ENCODE results near the gene BTG4.
A peak's percentile ranks its signal among the peaks of the same experiment; 100 is the strongest.

Gene BTG4

DNA sequence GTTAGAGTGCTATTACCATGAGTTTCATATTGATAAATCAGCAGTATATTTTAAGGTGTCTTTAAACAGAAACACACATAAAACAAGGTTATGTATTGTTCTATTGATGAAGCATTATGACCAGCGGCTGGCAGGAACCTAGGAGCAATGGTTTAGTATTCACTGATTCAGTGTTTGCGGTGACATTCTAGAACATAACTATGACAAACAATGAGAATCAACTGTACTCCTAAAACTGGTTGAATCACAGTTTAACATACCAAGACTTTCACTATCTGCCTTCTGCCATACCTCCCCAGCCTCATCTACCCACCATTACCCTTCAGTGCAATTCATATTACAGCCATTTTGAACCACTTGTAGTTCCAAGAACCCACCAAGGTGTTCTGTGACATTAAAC, 11.2 kb upstream of the BTG4 start:
- Mint-ChIP-seq H3K9me3 (no peaks in the 10 kb centered on the region), H3K4me3 (no peak overlapping the region), H3K4me1 (peaks cover 24% of the 10 kb centered on the region), H3K36me3 (no peaks in the 10 kb centered on the region), H3K27ac (no peak overlapping the region), H3K27me3 (no peaks in the 10 kb centered on the region)

DNA sequence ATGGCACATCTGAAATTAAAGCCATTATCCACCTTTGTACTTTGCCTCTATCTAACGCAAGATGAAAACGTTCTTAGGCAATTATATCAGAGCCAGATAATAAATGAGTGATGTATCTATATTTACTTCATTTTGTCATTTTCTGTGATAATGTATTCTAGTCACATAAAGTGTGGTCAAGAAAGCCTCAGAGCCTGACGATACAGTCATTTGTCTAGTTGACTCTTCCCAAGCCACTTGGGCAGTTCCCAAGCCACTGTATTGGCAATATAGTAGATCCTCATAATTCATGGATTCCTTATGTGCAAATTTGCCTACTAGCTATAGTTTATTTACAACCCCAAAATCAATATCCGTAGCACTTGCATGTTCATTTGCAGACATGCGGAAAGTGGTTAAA, 10.2 kb upstream of the BTG4 start:
- Mint-ChIP-seq H3K36me3 (peaks cover 2% of the 10 kb centered on the region), H3K4me1 (peaks cover 18% of the 10 kb centered on the region), H3K27me3 (peaks cover 2% of the 10 kb centered on the region), H3K4me3 (no peak overlapping the region), H3K9me3 (no peaks in the 10 kb centered on the region), H3K27ac (no peak overlapping the region)

DNA sequence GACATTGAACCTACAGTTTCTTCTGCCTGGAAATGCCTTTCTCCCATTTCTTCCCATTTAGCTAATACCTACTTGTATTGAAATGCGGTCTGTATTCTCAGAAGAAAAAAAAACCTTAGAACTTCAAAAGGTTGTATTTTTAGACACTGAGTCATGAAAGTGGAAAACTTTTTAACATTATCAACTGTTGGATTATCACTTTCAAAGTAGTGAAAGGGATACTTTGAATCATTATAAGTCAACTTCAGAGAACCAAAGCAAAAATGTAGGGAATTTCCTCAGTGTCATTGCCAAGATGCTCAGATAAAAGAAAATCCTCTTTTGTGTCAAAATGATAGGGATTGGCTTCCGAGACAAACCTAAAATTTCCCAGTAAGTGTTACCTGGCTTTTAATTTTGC, 8.9 kb upstream of the BTG4 start:
- H3K36me3 Mint-ChIP-seq, result peaks cover 2% of the 10 kb centered on the region
- H3K27me3 Mint-ChIP-seq, result peaks cover 2% of the 10 kb centered on the region
- peaks cover 11% of the 10 kb centered on the region for H3K4me1 Mint-ChIP-seq
- H3K9me3 Mint-ChIP-seq, result no peaks in the 10 kb centered on the region
- H3K4me3 Mint-ChIP-seq, result no peak overlapping the region
- peak overlapping the region; percentile 24 for H3K27ac Mint-ChIP-seq

DNA sequence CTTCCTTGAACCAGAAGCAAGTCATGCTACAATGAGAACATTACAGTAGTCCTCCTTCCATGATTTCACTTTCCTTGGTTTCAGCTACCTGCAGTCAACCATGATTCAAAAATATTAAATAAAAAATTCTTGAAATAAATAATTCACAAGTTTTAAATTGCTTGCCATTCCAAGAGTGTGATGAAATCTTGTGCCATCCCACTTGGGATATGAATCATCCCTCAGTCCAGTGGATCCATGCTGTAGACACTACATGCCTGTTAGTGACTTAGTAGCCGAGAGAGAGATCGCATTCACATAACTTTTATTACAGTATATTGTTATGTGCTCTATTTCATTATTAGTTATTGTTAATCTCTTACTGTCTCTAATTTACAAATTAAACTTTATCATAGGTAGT, 8.4 kb upstream of the BTG4 start:
- no peak overlapping the region for H3K27ac Mint-ChIP-seq
- H3K36me3 Mint-ChIP-seq, result peaks cover 2% of the 10 kb centered on the region
- peaks cover 2% of the 10 kb centered on the region for H3K27me3 Mint-ChIP-seq
- no peak overlapping the region for H3K4me3 Mint-ChIP-seq
- peaks cover 5% of the 10 kb centered on the region for H3K4me1 Mint-ChIP-seq
- H3K9me3 Mint-ChIP-seq, result no peaks in the 10 kb centered on the region

DNA sequence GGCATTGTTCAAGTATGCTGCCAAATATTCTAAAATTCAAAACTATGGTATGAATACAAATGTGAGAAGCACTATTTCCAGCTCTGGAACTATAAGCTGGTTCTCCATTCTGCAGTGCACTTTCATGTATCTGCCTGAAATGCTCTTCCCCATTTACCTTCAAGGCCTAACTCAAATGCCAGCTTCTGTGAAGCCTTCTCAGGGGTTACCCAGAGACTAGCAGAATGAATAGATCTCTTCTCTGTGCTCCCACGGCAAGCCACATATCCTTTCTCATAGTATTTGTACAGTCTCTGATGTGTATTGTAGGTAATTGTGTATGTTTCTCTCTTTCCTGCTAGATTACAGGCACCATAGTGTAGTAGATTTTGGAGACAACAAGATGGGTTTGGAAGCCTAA, 6.5 kb upstream of the BTG4 start:
- Mint-ChIP-seq H3K4me1 (peaks cover 5% of the 10 kb centered on the region), H3K9me3 (no peaks in the 10 kb centered on the region)

DNA sequence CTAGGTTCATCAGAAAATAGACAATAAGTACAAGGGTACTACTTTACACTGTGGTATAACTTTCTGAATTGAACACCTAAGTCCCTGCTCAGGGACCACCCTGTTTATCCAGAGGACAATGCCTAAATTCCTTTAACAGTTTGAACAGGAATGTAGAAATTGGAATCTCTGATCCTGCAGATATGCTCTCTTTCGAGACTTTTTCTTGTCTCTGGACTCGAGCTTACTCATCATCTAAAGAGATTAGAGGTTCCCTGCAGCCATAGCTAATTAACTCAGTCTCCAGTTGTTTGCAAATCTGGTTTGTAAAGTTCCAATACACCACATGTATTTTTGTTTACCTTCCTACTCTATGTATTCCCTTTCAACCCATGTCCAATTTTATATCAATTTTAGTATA, 3.4 kb upstream of the BTG4 start:
- no peak overlapping the region for H3K4me3 Mint-ChIP-seq

More for the DNA sequence above, 6.5 kb upstream of the BTG4 start:
- H3K27me3 Mint-ChIP-seq, result peaks cover 14% of the 10 kb centered on the region
- peaks cover 2% of the 10 kb centered on the region for H3K36me3 Mint-ChIP-seq
- no peak overlapping the region for H3K4me3 Mint-ChIP-seq
- H3K27ac Mint-ChIP-seq, result no peak overlapping the region

DNA sequence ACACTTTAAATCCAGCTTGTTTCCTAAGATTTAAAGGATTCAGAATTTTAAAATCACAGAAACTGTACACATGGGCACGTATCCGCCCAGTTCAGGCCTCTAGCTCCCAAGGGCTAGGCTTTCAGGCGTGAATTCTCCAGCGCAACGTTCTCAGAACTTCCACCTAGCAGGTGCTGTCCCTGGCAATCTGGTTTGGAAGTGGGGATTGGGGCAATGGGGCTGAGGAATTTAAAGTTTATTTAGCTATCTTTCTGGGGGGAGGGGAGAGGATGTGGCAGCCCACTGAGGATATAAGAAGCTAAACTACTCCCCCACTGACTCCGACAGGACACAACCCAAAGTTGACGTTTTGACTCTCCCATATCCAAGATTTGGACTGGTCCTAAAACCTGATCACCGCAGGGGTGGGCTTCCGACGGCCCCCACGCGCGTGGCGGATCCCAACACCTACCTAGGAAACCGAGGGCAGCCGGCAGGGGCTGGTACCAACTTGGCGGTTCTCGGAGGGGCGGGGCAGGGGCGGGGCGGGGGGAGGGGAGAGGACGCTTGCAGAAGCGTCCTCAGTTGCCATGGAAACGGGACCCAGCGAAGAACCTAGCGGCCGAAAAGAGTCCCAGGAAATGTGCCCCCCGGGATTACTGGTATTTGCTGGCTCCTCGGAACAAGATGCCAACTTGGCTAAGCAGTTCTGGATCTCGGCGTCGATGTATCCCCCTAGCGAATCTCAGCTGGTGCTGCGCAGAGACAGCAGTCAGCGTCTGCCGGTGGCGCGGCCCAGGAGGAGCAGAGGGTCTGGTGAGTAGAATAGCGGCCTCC, 2.2 kb upstream of the BTG4 start, which contains the start of gene HOATZ:
TSS of gene HOATZ (plus strand) at position 563 of the 816 bp plus-strand sequence. CDS start at position 570, 7 bp downstream.
- Mint-ChIP-seq H3K27me3 (peaks cover 34% of the 10 kb centered on the region), H3K9me3 (no peaks in the 10 kb centered on the region), H3K36me3 (peaks cover 5% of the 10 kb centered on the region), H3K27ac (no peak within 1 kb of the TSS), H3K4me1 (peaks cover 3% of the 10 kb centered on the region), H3K4me3 (peak within 1 kb of the TSS; percentile 39)

More for the DNA sequence above, 3.4 kb upstream of the BTG4 start:
- Mint-ChIP-seq H3K9me3 (no peaks in the 10 kb centered on the region), H3K36me3 (peaks cover 2% of the 10 kb centered on the region), H3K27me3 (peaks cover 29% of the 10 kb centered on the region), H3K4me1 (peaks cover 3% of the 10 kb centered on the region), H3K27ac (no peak overlapping the region)

DNA sequence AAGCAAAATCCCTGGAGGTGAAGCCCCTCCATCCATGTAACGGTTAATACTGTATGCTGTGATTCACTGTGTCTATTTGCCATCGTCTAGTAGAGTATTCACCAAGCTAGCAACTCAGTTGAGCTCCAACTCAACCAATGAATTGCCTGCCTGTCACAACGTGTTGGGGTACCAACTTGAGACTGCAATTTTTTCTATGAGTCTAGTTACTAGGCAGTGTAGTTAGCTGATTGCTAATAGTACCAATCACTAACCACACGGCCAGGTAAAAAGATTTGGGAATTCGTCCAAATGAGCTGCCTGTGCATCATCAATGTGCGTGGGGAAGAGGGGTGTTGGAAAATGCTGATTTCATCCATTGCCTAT, 1.0 kb upstream of the BTG4 start:
- peaks cover 5% of the 10 kb centered on the region for H3K36me3 Mint-ChIP-seq
- peaks cover 3% of the 10 kb centered on the region for H3K4me1 Mint-ChIP-seq
- no peak overlapping the region for H3K27ac Mint-ChIP-seq
- H3K9me3 Mint-ChIP-seq, result no peaks in the 10 kb centered on the region
- H3K27me3 Mint-ChIP-seq, result peaks cover 34% of the 10 kb centered on the region
- H3K4me3 Mint-ChIP-seq, result peak overlapping the region; percentile 57

DNA sequence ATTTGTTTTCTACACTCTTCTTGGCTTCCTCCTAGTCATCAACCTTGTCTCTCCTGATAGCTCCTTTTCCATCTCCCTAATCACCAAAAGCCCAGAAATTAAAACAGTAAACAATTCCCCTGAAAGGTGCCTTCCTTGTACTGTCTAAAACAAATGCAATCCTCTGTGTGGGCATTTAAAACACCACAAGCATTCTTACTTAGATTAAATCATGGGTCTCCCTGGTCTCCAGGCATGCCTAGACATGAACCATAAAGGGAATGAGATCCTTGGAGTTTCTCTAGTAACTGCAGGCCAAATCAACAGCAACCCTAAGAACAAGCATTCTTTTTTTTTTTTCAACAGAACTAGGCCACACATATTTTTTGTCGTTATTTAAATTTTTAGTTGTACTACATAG, 1.9 kb downstream of the BTG4 start:
- peaks cover 44% of the 10 kb centered on the region for H3K27me3 Mint-ChIP-seq
- H3K36me3 Mint-ChIP-seq, result peaks cover 3% of the 10 kb centered on the region
- H3K27ac Mint-ChIP-seq, result no peak overlapping the region
- H3K4me3 Mint-ChIP-seq, result no peak overlapping the region
- no peaks in the 10 kb centered on the region for H3K9me3 Mint-ChIP-seq
- H3K4me1 Mint-ChIP-seq, result peaks cover 3% of the 10 kb centered on the region

DNA sequence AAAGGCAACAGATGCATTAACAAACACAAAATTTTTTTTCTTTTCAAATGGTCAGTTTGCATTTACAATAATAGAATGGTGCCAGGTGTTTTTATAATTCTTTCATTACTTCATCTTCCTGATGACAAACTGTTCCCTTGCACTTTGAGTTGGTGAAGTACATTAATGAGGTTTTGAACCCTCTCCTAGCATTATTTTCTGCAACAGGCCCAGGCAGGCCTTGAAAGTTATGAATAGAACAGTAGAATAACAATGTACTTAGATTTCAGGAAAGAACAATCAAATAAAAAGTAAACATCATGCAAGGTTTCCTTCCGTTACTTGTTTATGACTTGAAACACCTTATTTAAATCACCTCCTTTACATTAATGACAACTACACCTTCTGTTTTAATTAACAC, 9.6 kb downstream of the BTG4 start:
- Mint-ChIP-seq H3K36me3 (no peaks in the 10 kb centered on the region), H3K27me3 (peaks cover 27% of the 10 kb centered on the region), H3K4me3 (no peak overlapping the region), H3K4me1 (no peaks in the 10 kb centered on the region), H3K27ac (no peak overlapping the region), H3K9me3 (no peaks in the 10 kb centered on the region)

DNA sequence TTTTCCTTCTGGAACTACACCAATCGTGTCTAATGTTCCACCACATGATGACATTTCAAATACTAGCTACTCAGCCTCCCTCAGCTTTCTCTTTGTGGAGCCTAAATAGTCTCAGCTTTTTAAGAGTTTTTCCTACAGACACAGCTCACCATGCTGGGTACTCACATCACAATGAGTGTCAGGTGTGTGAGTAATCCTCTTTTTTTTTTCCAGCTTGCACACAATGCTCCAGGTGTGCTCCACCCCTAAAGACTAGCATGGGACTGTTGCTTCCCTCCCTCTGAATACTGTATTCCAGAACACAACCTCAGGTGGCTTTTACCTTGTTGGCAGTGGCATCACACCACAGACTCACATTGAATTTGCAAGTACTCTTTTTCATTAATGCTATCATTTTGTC, 11.7 kb downstream of the BTG4 start:
- Mint-ChIP-seq H3K27ac (no peak overlapping the region), H3K27me3 (peaks cover 21% of the 10 kb centered on the region), H3K9me3 (no peaks in the 10 kb centered on the region), H3K4me3 (no peak overlapping the region), H3K4me1 (no peaks in the 10 kb centered on the region), H3K36me3 (no peaks in the 10 kb centered on the region)

DNA sequence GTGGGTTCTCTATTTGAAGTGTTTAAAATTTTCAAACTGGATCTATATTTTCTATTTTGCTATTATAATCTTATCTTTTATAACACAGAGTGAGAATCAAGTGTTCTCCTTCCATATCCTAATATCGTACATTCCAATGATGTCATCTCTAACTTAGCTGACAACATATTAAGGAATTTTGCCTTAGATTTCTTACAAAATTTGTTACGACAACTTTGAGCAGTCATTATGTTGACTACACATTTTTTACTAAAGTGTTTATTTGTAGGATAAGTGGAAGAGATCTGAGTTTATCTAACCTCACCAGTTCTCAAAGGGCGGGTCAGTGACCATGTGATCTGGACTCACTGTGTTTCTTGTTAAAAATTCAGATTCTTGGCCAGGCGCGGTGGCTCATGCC, 12.7 kb downstream of the BTG4 start:
- H3K4me1 Mint-ChIP-seq, result no peaks in the 10 kb centered on the region
- H3K27ac Mint-ChIP-seq, result no peak overlapping the region
- H3K36me3 Mint-ChIP-seq, result no peaks in the 10 kb centered on the region
- no peaks in the 10 kb centered on the region for H3K9me3 Mint-ChIP-seq
- peaks cover 20% of the 10 kb centered on the region for H3K27me3 Mint-ChIP-seq
- H3K4me3 Mint-ChIP-seq, result no peak overlapping the region

DNA sequence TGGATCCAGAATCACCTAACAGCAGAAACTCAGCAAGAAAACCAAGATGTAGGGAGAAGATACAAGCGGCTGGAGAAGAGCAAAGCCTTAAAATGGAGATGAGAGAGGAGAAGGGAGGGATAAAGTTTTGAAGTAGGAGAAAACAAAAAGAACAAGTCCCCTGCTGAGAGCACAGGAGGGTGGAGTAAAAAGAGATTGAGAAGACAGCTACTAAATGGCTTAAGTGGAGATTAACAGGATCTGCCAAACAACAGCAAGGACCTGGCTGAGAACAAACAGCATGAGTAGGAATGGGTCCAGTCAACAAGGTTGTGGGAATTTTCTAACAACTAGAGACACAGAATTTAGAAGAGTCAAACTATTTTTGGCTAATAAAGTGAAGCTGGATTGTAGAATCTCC, 18.1 kb downstream of the BTG4 start:
- H3K4me1 Mint-ChIP-seq, result no peaks in the 10 kb centered on the region
- no peak overlapping the region for H3K27ac Mint-ChIP-seq
- peaks cover 9% of the 10 kb centered on the region for H3K27me3 Mint-ChIP-seq
- H3K36me3 Mint-ChIP-seq, result no peaks in the 10 kb centered on the region
- no peak overlapping the region for H3K4me3 Mint-ChIP-seq
- H3K9me3 Mint-ChIP-seq, result no peaks in the 10 kb centered on the region

DNA sequence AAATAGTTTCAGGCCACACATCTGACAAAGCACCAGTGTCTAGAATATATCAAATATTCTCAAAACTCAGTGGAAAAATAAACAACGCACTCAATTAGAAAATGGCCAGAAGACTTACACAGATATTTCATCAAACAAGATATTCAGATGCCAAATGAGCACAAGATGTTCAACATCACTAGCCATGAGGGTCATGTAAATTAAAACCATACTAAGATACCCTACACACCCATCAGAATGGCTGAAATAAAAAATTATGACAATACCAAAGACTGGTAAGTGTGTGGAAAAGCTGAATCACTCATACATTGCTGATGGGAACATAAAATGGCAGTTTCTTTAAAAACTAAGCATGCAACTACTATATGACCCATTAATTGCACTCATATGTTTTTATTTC, 21.7 kb downstream of the BTG4 start:
- Mint-ChIP-seq H3K4me3 (no peak overlapping the region), H3K27ac (no peak overlapping the region), H3K27me3 (peaks cover 20% of the 10 kb centered on the region), H3K36me3 (peaks cover 4% of the 10 kb centered on the region), H3K4me1 (no peaks in the 10 kb centered on the region), H3K9me3 (peaks cover 18% of the 10 kb centered on the region)

DNA sequence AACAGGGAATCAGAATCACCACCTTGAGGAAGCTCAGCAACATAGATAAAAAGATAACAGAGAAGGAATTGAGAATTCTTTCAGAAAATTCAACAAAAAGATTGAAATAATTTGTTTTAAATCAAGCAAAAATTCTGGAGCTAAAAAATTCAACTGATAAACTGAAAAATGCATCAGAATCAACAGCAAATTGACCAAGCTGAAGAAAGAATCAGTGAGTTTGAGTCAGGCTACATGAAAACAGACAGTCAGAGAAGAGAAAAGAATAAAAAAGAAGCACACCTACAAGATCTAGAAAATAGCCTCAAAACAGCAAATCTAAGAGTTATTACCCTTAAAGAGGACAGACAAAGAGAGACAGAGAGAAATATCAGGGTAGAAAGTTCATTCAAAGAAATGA, 28.8 kb downstream of the BTG4 start:
- H3K27me3 Mint-ChIP-seq, result peaks cover 34% of the 10 kb centered on the region
- H3K36me3 Mint-ChIP-seq, result peaks cover 15% of the 10 kb centered on the region
- H3K4me3 Mint-ChIP-seq, result no peak overlapping the region
- no peak overlapping the region for H3K27ac Mint-ChIP-seq
- H3K4me1 Mint-ChIP-seq, result no peaks in the 10 kb centered on the region
- H3K9me3 Mint-ChIP-seq, result peaks cover 59% of the 10 kb centered on the region

DNA sequence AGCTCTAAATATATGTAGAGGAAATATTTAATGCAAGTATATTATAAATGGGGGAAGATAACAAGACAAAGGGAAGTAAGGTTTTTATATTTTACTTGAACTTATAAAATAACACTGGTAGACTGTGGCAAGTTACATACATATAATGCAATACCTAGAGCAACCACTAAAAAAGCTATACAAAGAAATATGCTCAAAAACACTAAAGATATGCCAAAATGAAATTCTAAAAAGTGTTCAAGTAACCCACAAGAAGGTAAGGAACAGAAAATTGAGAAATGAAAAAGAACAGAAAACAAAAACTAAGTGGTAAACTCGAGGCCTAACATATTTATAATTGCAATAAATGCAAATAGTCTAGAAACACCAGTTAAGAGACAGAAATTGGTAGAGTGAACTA, 32.5 kb downstream of the BTG4 start:
- no peaks in the 10 kb centered on the region for H3K4me1 Mint-ChIP-seq
- peaks cover 25% of the 10 kb centered on the region for H3K27me3 Mint-ChIP-seq
- H3K9me3 Mint-ChIP-seq, result peaks cover 40% of the 10 kb centered on the region

DNA sequence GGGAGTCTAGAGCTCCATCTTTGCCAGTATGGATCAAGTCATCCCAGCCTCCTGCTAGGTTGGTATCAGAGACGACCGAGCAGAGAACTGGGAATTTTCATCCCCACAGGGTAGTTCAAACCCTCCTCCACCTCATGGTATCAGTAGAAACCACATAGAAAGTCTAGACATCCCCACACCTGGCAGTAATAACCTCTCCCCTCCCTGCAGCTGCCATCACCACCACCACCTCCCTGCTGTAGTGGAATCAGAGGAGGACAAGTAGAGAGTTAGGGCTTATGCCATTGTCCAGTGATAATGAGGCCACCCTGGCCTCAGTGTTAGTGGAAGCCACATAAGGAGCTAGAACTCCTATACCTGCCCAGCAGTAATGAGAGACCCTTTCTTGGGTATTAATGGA, 34.3 kb downstream of the BTG4 start:
- Mint-ChIP-seq H3K4me3 (no peak overlapping the region), H3K27me3 (peaks cover 20% of the 10 kb centered on the region), H3K27ac (no peak overlapping the region), H3K9me3 (peaks cover 23% of the 10 kb centered on the region), H3K4me1 (no peaks in the 10 kb centered on the region), H3K36me3 (peaks cover 6% of the 10 kb centered on the region)

More for the DNA sequence above, 32.5 kb downstream of the BTG4 start:
- no peak overlapping the region for H3K27ac Mint-ChIP-seq
- no peak overlapping the region for H3K4me3 Mint-ChIP-seq
- H3K36me3 Mint-ChIP-seq, result peaks cover 12% of the 10 kb centered on the region
